GM23338 (cell line): ENCODE measurements around the gene TWSG1. TPM values are rescaled to one million over a fixed set of nuclear protein-coding genes. Genes with fewer than 3 reads are reported as not detected.

Source experiments
- ATAC-seq: fragments of 200-7000 bp; cut with Tn5 transposase; 3 replicates; pipeline ENCODE4 v1.9.1; 2020
- DNase-seq: peaks from one replicate; pipeline ENCODE4 v3.0.0-alpha.2; 2015; ENCODE audit warnings: low spot score
- H2AFZ ChIP-seq: fragments of 200-600 bp; sonication (generic); 2 replicates; pipeline ENCODE4 v1.8.0; 2016; ENCODE audit warnings: antibody characterized with exemption, mild to moderate bottlenecking, moderate library complexity
- H3F3A ChIP-seq: fragments of 200-600 bp; sonication (generic); replicated peaks from 2 replicates; pipeline ENCODE4 v1.8.0; 2017; ENCODE audit warnings: antibody characterized with exemption, mixed run types, low read depth
- H3K27ac ChIP-seq: fragments of 200-600 bp; sonication (generic); 2 replicates; pipeline ENCODE4 v1.6.1; 2016; ENCODE audit warnings: low read depth
- H3K27me3 ChIP-seq: fragments of 200-600 bp; sonication (generic); 2 replicates; pipeline ENCODE4 v1.8.0; 2016; ENCODE audit warnings: mild to moderate bottlenecking, mixed run types, moderate library complexity; ENCODE audit not compliant: insufficient read depth
- H3K36me3 ChIP-seq: fragments of 200-600 bp; sonication (generic); 2 replicates; pipeline ENCODE4 v1.8.0; 2016; ENCODE audit warnings: mild to moderate bottlenecking; ENCODE audit not compliant: insufficient read depth
- H3K4me1 ChIP-seq: fragments of 200-600 bp; sonication (generic); 2 replicates; pipeline ENCODE4 v1.8.0; 2016; ENCODE audit warnings: mild to moderate bottlenecking, moderate library complexity; ENCODE audit not compliant: insufficient read depth
- H3K4me2 ChIP-seq: fragments of 200-600 bp; sonication (generic); 2 replicates; pipeline ENCODE4 v1.7.1; 2017; ENCODE audit warnings: mixed run types
- H3K4me3 ChIP-seq: fragments of 200-600 bp; sonication (generic); 2 replicates; pipeline ENCODE4 v1.6.1; 2016; ENCODE audit warnings: mixed run types
- H3K79me2 ChIP-seq: fragments of 200-600 bp; sonication (generic); replicated peaks from 2 replicates; pipeline ENCODE4 v1.8.0; 2017; ENCODE audit warnings: mild to moderate bottlenecking; ENCODE audit not compliant: insufficient read depth
- H3K9me2 ChIP-seq: fragments of 200-600 bp; sonication (generic); 2 replicates; pipeline ENCODE4 v1.8.0; 2017; ENCODE audit not compliant: insufficient read depth
- H4K20me1 ChIP-seq: fragments of 200-600 bp; sonication (generic); replicated peaks from 2 replicates; pipeline ENCODE4 v1.8.0; 2017; ENCODE audit warnings: mild to moderate bottlenecking; ENCODE audit not compliant: insufficient read depth
- H3K27ac Mint-ChIP-seq: 2 replicates; pipeline ENCODE4 v1.8.0; 2020; ENCODE audit warnings: inconsistent platforms, mild to moderate bottlenecking, moderate library complexity, mixed read lengths
- H3K27me3 Mint-ChIP-seq: 3 replicates; pipeline ENCODE4 v1.8.0; 2022; ENCODE audit warnings: low read depth, mild to moderate bottlenecking, moderate library complexity, mixed read lengths, inconsistent platforms; ENCODE audit not compliant: insufficient read depth, poor library complexity
- H3K36me3 Mint-ChIP-seq: 3 replicates; pipeline ENCODE4 v1.8.0; 2021; ENCODE audit warnings: low read depth, mild to moderate bottlenecking, inconsistent platforms, moderate library complexity, mixed read lengths
- H3K4me1 Mint-ChIP-seq: 3 replicates; pipeline ENCODE4 v1.8.0; 2020; ENCODE audit warnings: mild to moderate bottlenecking, inconsistent platforms, mixed read lengths
- H3K4me3 Mint-ChIP-seq: 3 replicates; pipeline ENCODE4 v1.8.0; 2021; ENCODE audit warnings: moderate library complexity, mild to moderate bottlenecking, inconsistent platforms, mixed read lengths
- H3K9me3 Mint-ChIP-seq: 3 replicates; pipeline ENCODE4 v1.8.0; 2020; ENCODE audit warnings: moderate library complexity, mild to moderate bottlenecking, inconsistent platforms, mixed read lengths
- CREB1 ChIP-seq: fragments of 250-450 bp; sonication (Bioruptor Pico); IDR thresholded peaks from 2 replicates; pipeline ENCODE4 v1.5.0; 2020; ENCODE audit warnings: low read depth, mild to moderate bottlenecking, moderate library complexity
- EZH2 ChIP-seq: fragments of 200-600 bp; sonication (generic); IDR thresholded peaks from one replicate; pipeline ENCODE4 v1.8.0; 2017; ENCODE audit warnings: antibody characterized with exemption, mild to moderate bottlenecking, low read depth; ENCODE audit not compliant: unreplicated experiment
- EZH2phosphoT487 ChIP-seq: fragments of 200-600 bp; sonication (generic); IDR thresholded peaks from one replicate; pipeline ENCODE4 v1.8.1; 2018; ENCODE audit warnings: antibody characterized with exemption; ENCODE audit not compliant: unreplicated experiment
- JUNB ChIP-seq: IDR thresholded peaks from one replicate; pipeline ENCODE4 v1.6.1; 2016; ENCODE audit warnings: antibody characterized with exemption; ENCODE audit not compliant: unreplicated experiment
- NANOG ChIP-seq: IDR thresholded peaks from 2 replicates; pipeline ENCODE4 v1.6.1; 2016; ENCODE audit warnings: antibody characterized with exemption, borderline replicate concordance
- POLR2AphosphoS5 ChIP-seq: IDR thresholded peaks from 2 replicates; pipeline ENCODE4 v1.6.1; 2016; ENCODE audit warnings: antibody characterized with exemption, low read depth
- STAT1 ChIP-seq: IDR thresholded peaks from one replicate; pipeline ENCODE4 v1.6.1; 2016; ENCODE audit warnings: antibody characterized with exemption; ENCODE audit not compliant: unreplicated experiment
- ZNF114 ChIP-seq: fragments of 250-450 bp; sonication (Bioruptor Pico); IDR thresholded peaks from 2 replicates; pipeline ENCODE4 v1.5.0; 2020; ENCODE audit warnings: mild to moderate bottlenecking, moderate library complexity
- ZNF331 ChIP-seq: fragments of 250-450 bp; sonication (Bioruptor Pico); IDR thresholded peaks from 2 replicates; pipeline ENCODE4 v1.5.0; 2020; ENCODE audit warnings: low read depth, mild to moderate bottlenecking, moderate library complexity
- polyA plus RNA-seq: library from polyadenylated mRNA; unstranded; fragments of >200 nt; fragmentation: Nextera tagmentation; extraction: Ambion mirVana; gene quantifications from 2 replicates; pipeline ENCODE4 v1.2.1, GENCODE V29; 2016
- total RNA-seq: library from RNA; depleted of rRNA; stranded (reverse); fragments of >200 nt; shearing (Covaris generic); gene quantifications from 2 replicates; pipeline ENCODE4 v1.2.3, GENCODE V29; 2014
- TF ChIP-seq, protein P1 (sequence below), 2 experiments: fragments of 200-600 bp in 1 of 2; sonication (generic) in 1 of 2; conservative IDR thresholded peaks; 2 replicates each; pipeline versions ENCODE4 v1.5.1 to v1.6.1; 2016 to 2017; ENCODE audit warnings: antibody characterized with exemption in 2 of 2, low read depth in 2 of 2, mild to moderate bottlenecking in 2 of 2, moderate library complexity in 1 of 2
- TF ChIP-seq, protein P2 (sequence below): IDR thresholded peaks from 2 replicates; pipeline ENCODE4 v1.6.1; 2016; ENCODE audit warnings: antibody characterized with exemption
- TF ChIP-seq, protein P3 (sequence below): IDR thresholded peaks from one replicate; pipeline ENCODE4 v1.6.1; 2018; ENCODE audit warnings: antibody characterized with exemption; ENCODE audit not compliant: unreplicated experiment

The TWSG1 gene
- total and polyA plus RNA-seq, 2 experiments from 2014 or later = 11.5 to 29.1 TPM

DNA sequence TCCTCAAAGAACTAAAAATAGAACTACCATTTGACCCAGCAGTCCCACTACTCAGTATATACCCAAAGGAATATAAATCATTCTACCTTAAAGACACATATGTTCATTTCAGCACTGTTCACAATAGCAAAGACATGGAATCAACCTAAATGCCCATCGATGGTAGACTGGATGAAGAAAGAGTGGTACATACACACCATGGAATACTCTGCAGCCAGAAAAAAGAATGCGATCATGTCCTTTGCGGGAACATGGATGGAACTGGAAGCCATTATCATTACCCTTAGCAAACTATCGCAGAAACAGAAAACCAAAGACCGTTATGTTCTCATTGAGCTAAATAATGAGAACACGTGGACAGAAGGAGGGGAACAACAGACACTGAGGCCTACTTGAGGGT, 44.5 kb downstream of the TWSG1 start (continued):
- TF ChIP-seq, protein P1, sequence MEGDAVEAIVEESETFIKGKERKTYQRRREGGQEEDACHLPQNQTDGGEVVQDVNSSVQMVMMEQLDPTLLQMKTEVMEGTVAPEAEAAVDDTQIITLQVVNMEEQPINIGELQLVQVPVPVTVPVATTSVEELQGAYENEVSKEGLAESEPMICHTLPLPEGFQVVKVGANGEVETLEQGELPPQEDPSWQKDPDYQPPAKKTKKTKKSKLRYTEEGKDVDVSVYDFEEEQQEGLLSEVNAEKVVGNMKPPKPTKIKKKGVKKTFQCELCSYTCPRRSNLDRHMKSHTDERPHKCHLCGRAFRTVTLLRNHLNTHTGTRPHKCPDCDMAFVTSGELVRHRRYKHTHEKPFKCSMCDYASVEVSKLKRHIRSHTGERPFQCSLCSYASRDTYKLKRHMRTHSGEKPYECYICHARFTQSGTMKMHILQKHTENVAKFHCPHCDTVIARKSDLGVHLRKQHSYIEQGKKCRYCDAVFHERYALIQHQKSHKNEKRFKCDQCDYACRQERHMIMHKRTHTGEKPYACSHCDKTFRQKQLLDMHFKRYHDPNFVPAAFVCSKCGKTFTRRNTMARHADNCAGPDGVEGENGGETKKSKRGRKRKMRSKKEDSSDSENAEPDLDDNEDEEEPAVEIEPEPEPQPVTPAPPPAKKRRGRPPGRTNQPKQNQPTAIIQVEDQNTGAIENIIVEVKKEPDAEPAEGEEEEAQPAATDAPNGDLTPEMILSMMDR (conservative IDR thresholded peaks at IDR 0.05; ENCODE audit: low read depth in 2 of 2) = no peak
- TF ChIP-seq CREB1 (CRISPR knock-in tag) (no peak), EZH2 (no peak), EZH2phosphoT487 (no peak), STAT1 (no peak), NANOG (no peak), JUNB (no peak)
- TF ChIP-seq, protein P2, sequence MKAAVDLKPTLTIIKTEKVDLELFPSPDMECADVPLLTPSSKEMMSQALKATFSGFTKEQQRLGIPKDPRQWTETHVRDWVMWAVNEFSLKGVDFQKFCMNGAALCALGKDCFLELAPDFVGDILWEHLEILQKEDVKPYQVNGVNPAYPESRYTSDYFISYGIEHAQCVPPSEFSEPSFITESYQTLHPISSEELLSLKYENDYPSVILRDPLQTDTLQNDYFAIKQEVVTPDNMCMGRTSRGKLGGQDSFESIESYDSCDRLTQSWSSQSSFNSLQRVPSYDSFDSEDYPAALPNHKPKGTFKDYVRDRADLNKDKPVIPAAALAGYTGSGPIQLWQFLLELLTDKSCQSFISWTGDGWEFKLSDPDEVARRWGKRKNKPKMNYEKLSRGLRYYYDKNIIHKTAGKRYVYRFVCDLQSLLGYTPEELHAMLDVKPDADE = no peak
- TF ChIP-seq, protein P3, sequence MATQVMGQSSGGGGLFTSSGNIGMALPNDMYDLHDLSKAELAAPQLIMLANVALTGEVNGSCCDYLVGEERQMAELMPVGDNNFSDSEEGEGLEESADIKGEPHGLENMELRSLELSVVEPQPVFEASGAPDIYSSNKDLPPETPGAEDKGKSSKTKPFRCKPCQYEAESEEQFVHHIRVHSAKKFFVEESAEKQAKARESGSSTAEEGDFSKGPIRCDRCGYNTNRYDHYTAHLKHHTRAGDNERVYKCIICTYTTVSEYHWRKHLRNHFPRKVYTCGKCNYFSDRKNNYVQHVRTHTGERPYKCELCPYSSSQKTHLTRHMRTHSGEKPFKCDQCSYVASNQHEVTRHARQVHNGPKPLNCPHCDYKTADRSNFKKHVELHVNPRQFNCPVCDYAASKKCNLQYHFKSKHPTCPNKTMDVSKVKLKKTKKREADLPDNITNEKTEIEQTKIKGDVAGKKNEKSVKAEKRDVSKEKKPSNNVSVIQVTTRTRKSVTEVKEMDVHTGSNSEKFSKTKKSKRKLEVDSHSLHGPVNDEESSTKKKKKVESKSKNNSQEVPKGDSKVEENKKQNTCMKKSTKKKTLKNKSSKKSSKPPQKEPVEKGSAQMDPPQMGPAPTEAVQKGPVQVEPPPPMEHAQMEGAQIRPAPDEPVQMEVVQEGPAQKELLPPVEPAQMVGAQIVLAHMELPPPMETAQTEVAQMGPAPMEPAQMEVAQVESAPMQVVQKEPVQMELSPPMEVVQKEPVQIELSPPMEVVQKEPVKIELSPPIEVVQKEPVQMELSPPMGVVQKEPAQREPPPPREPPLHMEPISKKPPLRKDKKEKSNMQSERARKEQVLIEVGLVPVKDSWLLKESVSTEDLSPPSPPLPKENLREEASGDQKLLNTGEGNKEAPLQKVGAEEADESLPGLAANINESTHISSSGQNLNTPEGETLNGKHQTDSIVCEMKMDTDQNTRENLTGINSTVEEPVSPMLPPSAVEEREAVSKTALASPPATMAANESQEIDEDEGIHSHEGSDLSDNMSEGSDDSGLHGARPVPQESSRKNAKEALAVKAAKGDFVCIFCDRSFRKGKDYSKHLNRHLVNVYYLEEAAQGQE = no peak

DNA sequence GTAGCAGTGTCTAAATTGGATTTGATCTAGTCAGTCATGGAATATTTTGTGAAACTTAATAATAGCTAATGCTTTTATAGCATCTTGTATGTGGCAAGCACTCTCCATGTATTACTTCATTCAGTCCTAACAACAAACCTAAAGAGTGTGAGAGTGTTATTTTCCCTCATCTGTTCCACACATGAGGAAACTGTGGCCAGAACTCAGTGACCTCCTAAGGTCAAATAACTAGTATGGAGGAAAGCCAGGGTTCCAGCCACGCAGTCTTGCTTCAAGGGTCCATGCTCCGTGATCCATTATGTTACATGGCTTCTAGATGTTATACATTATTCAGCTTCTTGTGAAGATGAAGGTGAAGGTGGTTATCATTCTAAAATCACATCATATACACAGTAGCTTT, 45.5 kb downstream of the TWSG1 start:
- H3K4me3 Mint-ChIP-seq = no peak overlapping the region
- Histone ChIP-seq H3K4me2 (no peak overlapping the region), H3K36me3 (no peaks in the 10 kb centered on the region), H3K27ac (no peak overlapping the region), H3F3A (no peaks in the 10 kb centered on the region), H3K9me2 (no peaks in the 10 kb centered on the region), H3K27me3 (no peaks in the 10 kb centered on the region), H4K20me1 (no peaks in the 10 kb centered on the region), H3K4me3 (no peak overlapping the region), H3K4me1 (peaks cover 11% of the 10 kb centered on the region), H2AFZ (no peak overlapping the region), H3K79me2 (no peaks in the 10 kb centered on the region)
- peaks cover 10% of the 10 kb centered on the region for H3K4me1 Mint-ChIP-seq
- H3K9me3 Mint-ChIP-seq = no peaks in the 10 kb centered on the region; the same call in 2 of the 3 replicates
- TF ChIP-seq, protein P2 = no peak
- no peak for TF ChIP-seq ZNF114
- no peak for TF ChIP-seq POLR2AphosphoS5
- TF ChIP-seq ZNF331 (CRISPR knock-in tag) = no peak
- no peak for ATAC-seq
- H3K36me3 Mint-ChIP-seq = peaks cover 7% of the 10 kb centered on the region; the same call in 2 of the 3 replicates
- no peak for DNase-seq
- H3K27ac Mint-ChIP-seq = no peak overlapping the region
- H3K27me3 Mint-ChIP-seq = peaks cover 3% of the 10 kb centered on the region
